ENCODE measurements around the gene PTPN22.

PTPN22 gene

DNA sequence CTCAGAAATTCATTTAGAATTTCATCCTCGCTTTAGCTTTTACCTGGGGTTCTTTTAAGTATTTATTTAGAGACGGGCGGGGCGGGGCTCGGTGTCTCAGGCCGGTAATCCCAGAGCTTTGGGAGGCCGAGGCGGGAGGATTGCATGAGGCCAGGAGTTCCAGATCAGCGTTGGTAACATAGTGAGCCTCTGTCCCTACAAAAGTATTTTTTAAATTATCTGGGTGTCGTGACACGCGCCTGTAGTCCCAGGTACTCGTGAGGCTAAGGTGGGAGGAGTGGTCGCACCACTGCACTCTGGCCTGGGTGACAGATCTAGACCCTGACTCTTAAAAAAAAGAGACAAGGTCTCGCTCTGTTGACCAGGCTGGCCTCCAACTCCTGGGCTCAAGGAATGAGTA lies 58.3 kb downstream of the PTPN22 start:
- no peaks in the 10 kb centered on the region for H3K27me3 ChIP-seq
- peaks cover 0 to 36% (median 12%) of the 10 kb centered on the region in 11 experiments; a peak in 17 of 22 replicates for H3K36me3 ChIP-seq
- peaks cover 0 to 36% (median 26%) of the 10 kb centered on the region in 11 experiments; a peak in 13 of 22 replicates for H4K20me1 ChIP-seq
- H3K4me3 ChIP-seq: peak overlapping the region in 3 of 10 experiments; percentile 93 to 99 (median 96); a peak in 2 of 20 replicates
- no peak for TF ChIP-seq Cebpa-rat (IDR thresholded peaks at IDR 0.05)
- peak overlapping the region in 2 of 11 experiments; percentile 94 to 98; a peak in 4 of 22 replicates for H3K9ac ChIP-seq
- H3K4me1 ChIP-seq: peaks cover 17 to 27% (median 22%) of the 10 kb centered on the region in 10 experiments
- peak overlapping the region in 10 of 11 experiments; percentile 15 to 86 (median 74); a peak in 11 of 22 replicates for H3K4me2 ChIP-seq
- peak overlapping the region in 8 of 11 experiments; percentile 91 to 97 (median 93); a peak in 16 of 22 replicates for H3K27ac ChIP-seq
- peaks cover 0 to 12% (median 6%) of the 10 kb centered on the region in 11 experiments; a peak in 15 of 22 replicates for H3K9me3 ChIP-seq (replicated peaks in 1 of 11)

DNA sequence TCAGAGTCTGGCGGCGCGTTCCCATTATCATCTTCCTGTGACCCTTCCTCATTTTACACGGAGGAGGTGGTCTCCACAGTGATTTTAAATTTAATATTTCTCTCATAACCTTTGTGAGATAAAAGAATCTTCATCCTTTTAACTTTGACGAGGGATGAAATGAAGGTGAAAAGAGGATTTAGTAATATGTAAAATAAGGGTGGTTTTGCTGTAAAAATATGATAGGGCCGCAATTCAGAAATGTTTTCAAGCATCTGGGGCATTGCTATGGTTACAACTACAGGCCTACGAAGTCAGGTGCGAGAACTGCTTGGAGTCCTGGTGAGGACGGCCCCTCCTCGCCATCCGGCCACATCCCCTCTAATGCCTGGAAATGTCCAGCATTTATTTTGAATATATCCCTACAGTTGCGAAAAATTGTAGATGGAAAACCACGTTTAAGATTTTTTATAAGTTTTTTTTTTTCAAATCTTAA lies 58.8 kb downstream of the PTPN22 start:
- Histone ChIP-seq H3K9me3 (replicated peaks in 1 of 11) (peaks cover 0 to 17% (median 11%) of the 10 kb centered on the region in 11 experiments; a peak in 17 of 22 replicates), H3K27me3 (no peaks in the 10 kb centered on the region), H3K4me1 (peaks cover 17 to 27% (median 22%) of the 10 kb centered on the region in 10 experiments), H4K20me1 (peaks cover 0 to 41% (median 26%) of the 10 kb centered on the region in 11 experiments; a peak in 13 of 22 replicates), H3K4me2 (peak overlapping the region; percentile 15 to 86 (median 71)), H3K9ac (peak overlapping the region; percentile 65 to 98 (median 94)), H3K36me3 (peaks cover 0 to 37% (median 17%) of the 10 kb centered on the region in 11 experiments; a peak in 17 of 22 replicates), H3K4me3 (peak overlapping the region; percentile 37 to 99 (median 90)), H3K27ac (peak overlapping the region; percentile 21 to 97 (median 93); a peak in 21 of 22 replicates)
- no peak for TF ChIP-seq Cebpa-rat (IDR thresholded peaks at IDR 0.05)

- Histone ChIP-seq H3K4me3 (peak within 1 kb of the TSS; percentile 86 to 99 (median 94)), H3K4me2 (peak within 1 kb of the TSS; percentile 78 to 96 (median 88)), H3K9ac (peak within 1 kb of the TSS; percentile 92 to 98 (median 95)), H3K27me3 (no peaks in the 10 kb centered on the region), H4K20me1 (peaks cover 0 to 44% (median 26%) of the 10 kb centered on the region in 11 experiments; a peak in 14 of 22 replicates), H3K36me3 (peaks cover 0 to 37% (median 22%) of the 10 kb centered on the region in 11 experiments; a peak in 18 of 22 replicates), H3K4me1 (peaks cover 17 to 27% (median 22%) of the 10 kb centered on the region in 10 experiments), H3K9me3 (replicated peaks in 1 of 11) (peaks cover 0 to 23% (median 17%) of the 10 kb centered on the region in 11 experiments; a peak in 17 of 22 replicates), H3K27ac (peak within 1 kb of the TSS; percentile 90 to 97 (median 93))
- no peak for TF ChIP-seq Cebpa-rat (IDR thresholded peaks at IDR 0.05)
Measured at GRCh38 chr1:113811888-113812660, 59.4 kb downstream of the PTPN22 start, which contains the start of gene RSBN1. RSBN1 (minus strand) TSS chr1:113812476; CDS start chr1:113812412, 64 bp downstream.

GRCh38 chr1:113811156-113811887 lies 60.2 kb downstream of the PTPN22 start:
- Histone ChIP-seq H4K20me1 (peaks cover 0 to 50% (median 29%) of the 10 kb centered on the region in 11 experiments; a peak in 14 of 22 replicates), H3K27me3 (no peaks in the 10 kb centered on the region), H3K36me3 (peaks cover 0 to 37% (median 29%) of the 10 kb centered on the region in 11 experiments; a peak in 17 of 22 replicates), H3K4me1 (peaks cover 17 to 27% (median 22%) of the 10 kb centered on the region in 10 experiments), H3K9ac (peak overlapping the region; percentile 92 to 98 (median 95)), H3K27ac (peak overlapping the region; percentile 90 to 97 (median 93)), H3K4me2 (peak overlapping the region; percentile 78 to 96 (median 88)), H3K9me3 (replicated peaks in 1 of 11) (peaks cover 0 to 29% (median 23%) of the 10 kb centered on the region in 11 experiments; a peak in 17 of 22 replicates), H3K4me3 (peak overlapping the region; percentile 86 to 99 (median 94))
- TF ChIP-seq Cebpa-rat (IDR thresholded peaks at IDR 0.05): no peak

GRCh38 chr1:113809670-113810602 lies 61.6 kb downstream of the PTPN22 start:
- H3K9me3 ChIP-seq (replicated peaks in 1 of 11): peaks cover 0 to 38% (median 34%) of the 10 kb centered on the region in 11 experiments; a peak in 18 of 22 replicates
- H3K27me3 ChIP-seq: no peaks in the 10 kb centered on the region
- H4K20me1 ChIP-seq: peaks cover 0 to 63% (median 33%) of the 10 kb centered on the region in 11 experiments; a peak in 15 of 22 replicates
- H3K4me2 ChIP-seq: peak overlapping the region; percentile 78 to 96 (median 88)
- peak overlapping the region; percentile 92 to 98 (median 95); a peak in 21 of 22 replicates for H3K9ac ChIP-seq
- H3K27ac ChIP-seq: peak overlapping the region in 6 of 11 experiments; percentile 17 to 93 (median 40); a peak in 6 of 22 replicates
- H3K4me1 ChIP-seq: peaks cover 17 to 32% (median 23%) of the 10 kb centered on the region in 10 experiments
- TF ChIP-seq Cebpa-rat (IDR thresholded peaks at IDR 0.05): no peak
- peak overlapping the region; percentile 86 to 99 (median 94) for H3K4me3 ChIP-seq
- peaks cover 4 to 49% (median 41%) of the 10 kb centered on the region in 11 experiments; a peak in 18 of 22 replicates for H3K36me3 ChIP-seq

- Histone ChIP-seq H3K27ac (0 out of 22 replicates have a peak overlapping the region, but pooled peaks of 1 of the 11 experiments have one; percentile 93), H3K9ac (no peak overlapping the region), H3K4me3 (peak overlapping the region in 2 of 10 experiments; percentile 6 to 99; a peak in 2 of 20 replicates), H3K36me3 (peaks cover 4 to 61% (median 54%) of the 10 kb centered on the region in 11 experiments; a peak in 19 of 22 replicates), H3K9me3 (replicated peaks in 1 of 11) (peaks cover 0 to 52% (median 47%) of the 10 kb centered on the region in 11 experiments; a peak in 20 of 22 replicates), H3K4me2 (peak overlapping the region; percentile 78 to 96 (median 88); a peak in 20 of 22 replicates), H4K20me1 (peaks cover 0 to 77% (median 36%) of the 10 kb centered on the region in 11 experiments; a peak in 15 of 22 replicates), H3K4me1 (peaks cover 17 to 39% (median 23%) of the 10 kb centered on the region in 10 experiments), H3K27me3 (no peaks in the 10 kb centered on the region)
- no peak for TF ChIP-seq Cebpa-rat (IDR thresholded peaks at IDR 0.05)
Measured at GRCh38 chr1:113808450-113809195, 62.9 kb downstream of the PTPN22 start.

Measured in BLaER1 treated with 17β-estradiol and CSF1 and Interleukin-3, amounts not matched to agents 10 nM and 100 nM (cell line).